Glutamatergic neuron (in vitro differentiated cells): ENCODE results near the gene ST3GAL4. TPM values are rescaled to one million over a fixed set of nuclear protein-coding genes. Genes with fewer than 3 reads are reported as not detected.

ENCODE experiments used
- DNase-seq: peaks from one replicate; pipeline ENCODE4 v3.0.0; 2022
- H3K27ac Mint-ChIP-seq: one replicate; pipeline ENCODE4 v1.8.0; 2020; ENCODE audit warnings: mild to moderate bottlenecking, mixed read lengths, inconsistent platforms; ENCODE audit not compliant: unreplicated experiment
- H3K27me3 Mint-ChIP-seq: one replicate; pipeline ENCODE4 v1.8.0; 2020; ENCODE audit warnings: mild to moderate bottlenecking, moderate library complexity, mixed read lengths, inconsistent platforms; ENCODE audit not compliant: unreplicated experiment
- H3K36me3 Mint-ChIP-seq: one replicate; pipeline ENCODE4 v1.8.0; 2020; ENCODE audit warnings: mild to moderate bottlenecking, mixed read lengths, inconsistent platforms; ENCODE audit not compliant: unreplicated experiment
- H3K4me1 Mint-ChIP-seq: one replicate; pipeline ENCODE4 v1.8.0; 2020; ENCODE audit warnings: mild to moderate bottlenecking, low read depth, mixed read lengths, inconsistent platforms; ENCODE audit not compliant: unreplicated experiment
- H3K4me3 Mint-ChIP-seq: one replicate; pipeline ENCODE4 v1.8.0; 2020; ENCODE audit warnings: mild to moderate bottlenecking, mixed read lengths, inconsistent platforms; ENCODE audit not compliant: unreplicated experiment
- H3K9me3 Mint-ChIP-seq: one replicate; pipeline ENCODE4 v1.8.0; 2020; ENCODE audit warnings: mild to moderate bottlenecking, moderate library complexity, mixed read lengths, inconsistent platforms; ENCODE audit not compliant: unreplicated experiment
- total RNA-seq: library from RNA; stranded (reverse); fragmentation: NEBNext Ultra II Directional; extraction: Animal tissue kit (Norgen Biotek cat#: 25700); gene quantifications from one replicate; pipeline ENCODE4 v1.2.1, GENCODE V29; 2021; ENCODE audit not compliant: unreplicated experiment
- TF ChIP-seq, protein P1 (sequence below): fragments of 200-600 bp; sonication (generic); IDR thresholded peaks from one replicate; pipeline ENCODE4 v1.5.0; 2021; ENCODE audit not compliant: partially characterized antibody, unreplicated experiment

Gene ST3GAL4
- total RNA-seq, 1 donor from 2014 or later = 10.4 TPM

DNA sequence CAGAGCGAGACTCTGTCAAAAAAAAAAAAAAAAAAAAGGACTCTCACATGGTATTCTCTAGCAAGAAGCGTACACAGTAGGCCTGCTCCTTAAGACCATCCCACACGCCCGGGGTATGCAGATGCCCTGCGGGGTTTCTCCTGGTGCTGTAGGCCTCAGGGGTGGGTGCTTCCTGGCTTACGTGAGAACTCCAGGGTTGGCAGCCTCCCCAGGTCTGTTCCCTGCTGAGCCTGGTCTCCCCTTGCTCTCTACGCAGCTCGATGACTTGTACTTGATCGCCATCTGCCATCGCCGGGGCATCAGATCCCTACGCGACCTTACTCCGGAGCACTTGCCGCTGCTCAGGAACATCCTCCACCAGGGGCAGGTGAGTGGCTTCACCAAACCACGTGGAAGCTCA is 12.4 kb upstream of the ST3GAL4 start:
- H3K36me3 Mint-ChIP-seq = peaks cover 4% of the 10 kb centered on the region
- H3K4me3 Mint-ChIP-seq = no peak overlapping the region
- no peak for DNase-seq
- H3K27me3 Mint-ChIP-seq = peaks cover 10% of the 10 kb centered on the region
- TF ChIP-seq, protein P1, sequence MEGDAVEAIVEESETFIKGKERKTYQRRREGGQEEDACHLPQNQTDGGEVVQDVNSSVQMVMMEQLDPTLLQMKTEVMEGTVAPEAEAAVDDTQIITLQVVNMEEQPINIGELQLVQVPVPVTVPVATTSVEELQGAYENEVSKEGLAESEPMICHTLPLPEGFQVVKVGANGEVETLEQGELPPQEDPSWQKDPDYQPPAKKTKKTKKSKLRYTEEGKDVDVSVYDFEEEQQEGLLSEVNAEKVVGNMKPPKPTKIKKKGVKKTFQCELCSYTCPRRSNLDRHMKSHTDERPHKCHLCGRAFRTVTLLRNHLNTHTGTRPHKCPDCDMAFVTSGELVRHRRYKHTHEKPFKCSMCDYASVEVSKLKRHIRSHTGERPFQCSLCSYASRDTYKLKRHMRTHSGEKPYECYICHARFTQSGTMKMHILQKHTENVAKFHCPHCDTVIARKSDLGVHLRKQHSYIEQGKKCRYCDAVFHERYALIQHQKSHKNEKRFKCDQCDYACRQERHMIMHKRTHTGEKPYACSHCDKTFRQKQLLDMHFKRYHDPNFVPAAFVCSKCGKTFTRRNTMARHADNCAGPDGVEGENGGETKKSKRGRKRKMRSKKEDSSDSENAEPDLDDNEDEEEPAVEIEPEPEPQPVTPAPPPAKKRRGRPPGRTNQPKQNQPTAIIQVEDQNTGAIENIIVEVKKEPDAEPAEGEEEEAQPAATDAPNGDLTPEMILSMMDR = no peak
- peaks cover 8% of the 10 kb centered on the region for H3K9me3 Mint-ChIP-seq
- H3K27ac Mint-ChIP-seq = no peak overlapping the region
- H3K4me1 Mint-ChIP-seq = peaks cover 17% of the 10 kb centered on the region

DNA sequence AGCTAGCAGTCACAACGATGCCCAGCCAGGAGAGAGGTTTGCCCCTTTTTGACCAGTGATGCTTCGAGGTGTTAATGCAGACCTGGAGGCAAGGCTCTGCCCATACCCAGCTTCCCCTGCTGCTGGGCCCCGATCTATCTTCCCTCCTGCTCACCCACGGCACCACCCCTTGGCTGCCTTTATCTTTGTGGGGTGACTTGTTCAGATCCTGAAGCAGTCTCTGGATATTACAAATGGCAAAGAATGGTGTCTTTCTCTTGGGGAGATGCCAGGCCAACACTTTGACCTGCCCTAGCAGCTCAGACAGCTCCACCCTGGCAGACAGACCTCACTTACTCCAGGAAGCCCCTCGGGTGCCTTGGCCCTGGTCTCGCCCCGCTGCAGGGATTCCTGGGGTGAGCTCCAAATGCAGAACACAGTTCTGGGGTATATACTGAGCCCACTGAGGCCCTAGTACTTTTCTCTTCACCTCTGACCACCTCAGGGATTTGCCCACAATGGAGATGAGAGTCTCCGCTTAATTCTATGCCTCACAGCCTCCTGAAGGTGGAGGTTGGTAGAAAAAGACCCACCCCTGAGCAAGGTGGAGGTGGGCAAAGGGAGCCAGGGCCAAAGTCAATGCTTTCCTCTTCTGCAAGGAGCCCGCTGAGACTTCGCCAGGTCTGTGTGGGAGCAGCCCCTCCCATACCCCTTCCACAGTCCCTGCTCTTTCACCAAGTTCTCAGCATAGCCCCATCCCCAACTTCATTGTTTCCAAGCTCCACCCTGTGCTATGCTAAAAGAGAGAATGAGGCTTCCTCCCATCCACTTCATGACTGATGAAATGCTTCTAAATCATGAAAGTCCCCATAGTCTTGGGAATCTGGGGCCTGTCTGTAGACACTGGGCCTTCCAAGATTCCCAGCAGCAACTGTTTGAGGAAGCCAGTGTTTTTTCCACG is 11.1 kb upstream of the ST3GAL4 start:
- peaks cover 8% of the 10 kb centered on the region for H3K9me3 Mint-ChIP-seq
- no peak for DNase-seq
- peaks cover 4% of the 10 kb centered on the region for H3K36me3 Mint-ChIP-seq
- TF ChIP-seq, protein P1 = no peak
- no peak overlapping the region for H3K27ac Mint-ChIP-seq
- no peak overlapping the region for H3K4me3 Mint-ChIP-seq
- H3K27me3 Mint-ChIP-seq = peaks cover 5% of the 10 kb centered on the region
- H3K4me1 Mint-ChIP-seq = peaks cover 15% of the 10 kb centered on the region

DNA sequence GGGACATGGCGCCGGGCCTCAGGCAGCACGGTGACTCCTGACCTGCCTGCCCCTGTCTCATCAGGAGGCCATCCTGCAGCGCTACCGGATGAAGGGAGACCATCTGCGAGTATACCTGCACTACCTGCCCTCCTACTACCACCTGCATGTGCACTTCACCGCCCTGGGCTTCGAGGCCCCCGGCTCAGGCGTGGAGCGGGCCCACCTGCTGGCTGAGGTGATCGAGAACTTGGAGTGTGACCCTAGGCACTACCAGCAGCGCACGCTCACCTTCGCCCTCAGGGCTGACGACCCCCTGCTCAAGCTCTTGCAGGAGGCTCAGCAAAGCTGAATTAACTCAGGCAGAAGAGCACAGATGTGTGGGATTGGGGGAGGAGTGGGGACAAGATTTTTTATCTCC is 10.2 kb upstream of the ST3GAL4 start:
- no peak for DNase-seq
- peaks cover 4% of the 10 kb centered on the region for H3K36me3 Mint-ChIP-seq
- H3K9me3 Mint-ChIP-seq = peaks cover 8% of the 10 kb centered on the region
- H3K27me3 Mint-ChIP-seq = peaks cover 4% of the 10 kb centered on the region
- TF ChIP-seq, protein P1 = no peak
- H3K27ac Mint-ChIP-seq = no peak overlapping the region
- H3K4me1 Mint-ChIP-seq = peaks cover 14% of the 10 kb centered on the region
- no peak overlapping the region for H3K4me3 Mint-ChIP-seq

DNA sequence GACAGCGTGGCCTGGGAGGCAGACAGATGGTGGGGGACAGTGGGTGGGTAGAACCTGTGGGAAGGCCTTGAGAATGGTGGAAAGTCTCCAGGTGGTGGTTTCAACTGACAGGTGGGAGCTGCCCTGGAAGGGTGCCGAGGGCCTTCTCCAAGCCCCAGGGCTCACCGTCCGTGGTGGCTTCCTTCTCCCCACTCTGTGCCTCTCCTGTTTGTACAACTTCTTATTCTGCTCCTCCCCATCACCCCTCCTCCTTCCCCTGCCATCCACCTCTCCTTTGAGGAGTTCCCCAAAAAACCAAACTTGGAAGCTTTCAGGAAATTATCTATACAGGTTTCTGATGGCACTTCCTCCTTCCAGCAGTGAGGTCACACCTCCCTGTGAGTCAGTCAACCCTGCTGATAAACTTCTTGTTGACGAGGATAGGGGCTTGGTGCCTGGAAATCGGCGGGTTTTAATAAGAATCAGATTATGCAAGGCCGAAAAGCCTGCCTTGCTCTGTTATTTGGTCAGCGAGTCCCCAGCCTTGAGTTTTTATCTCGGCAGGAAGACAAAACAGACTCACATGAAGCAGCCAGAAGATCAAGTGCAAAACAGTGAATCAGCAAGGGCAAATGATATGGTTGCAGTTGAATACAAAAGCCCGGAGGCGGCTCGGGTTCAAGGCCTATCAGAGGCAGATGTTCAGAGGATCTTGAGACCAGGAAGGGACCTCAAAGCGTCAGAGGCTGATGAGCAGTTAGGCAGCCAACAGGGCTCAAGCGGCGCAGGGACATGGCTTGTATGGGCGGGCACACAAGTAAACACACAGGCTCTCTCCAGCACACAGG is 9.5 kb upstream of the ST3GAL4 start:
- DNase-seq = no peak
- H3K27ac Mint-ChIP-seq = no peak overlapping the region
- peaks cover 5% of the 10 kb centered on the region for H3K9me3 Mint-ChIP-seq
- H3K4me3 Mint-ChIP-seq = no peak overlapping the region
- TF ChIP-seq, protein P1 = no peak
- peaks cover 1% of the 10 kb centered on the region for H3K27me3 Mint-ChIP-seq
- peaks cover 4% of the 10 kb centered on the region for H3K36me3 Mint-ChIP-seq
- peaks cover 14% of the 10 kb centered on the region for H3K4me1 Mint-ChIP-seq
